Stimulated activated CD8-positive, alpha-beta memory T cell treated with anti-CD3 and anti-CD28 coated beads, Interleukin-4, amount 100 ng/mL, for 1 hour (primary cell): ENCODE measurements around the gene CRADD.

Experiments
- DNase-seq, 2 donors: peaks; one replicate each; pipeline ENCODE4 v3.0.0-alpha.2; 2020; ENCODE audit warnings: low read depth in 2 of 2, low spot score in 1 of 2

CRADD gene

DNA sequence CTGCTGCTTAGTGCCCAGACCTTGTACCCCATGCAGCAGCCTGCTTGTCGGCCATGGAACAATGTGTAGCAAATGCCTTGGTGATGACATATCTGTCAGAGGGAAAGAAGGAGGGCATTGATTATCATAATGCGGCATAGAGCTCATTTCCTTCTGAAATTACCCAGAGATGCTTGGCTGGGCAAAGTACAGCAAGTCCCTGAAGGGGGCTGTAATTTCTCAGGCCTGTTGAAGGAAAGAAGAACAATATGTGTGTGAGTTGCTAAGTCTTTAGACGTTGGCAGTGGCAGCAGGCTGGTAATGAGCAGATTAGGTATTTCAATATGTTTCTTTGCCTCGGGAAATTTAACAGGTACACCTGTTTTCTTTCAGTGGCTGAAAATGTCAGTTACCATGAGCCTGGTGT is 128.6 kb downstream of the CRADD start:
- no peak for DNase-seq

GRCh38 chr12:93807354-93807753 is 130.2 kb downstream of the CRADD start:
- no peak for DNase-seq

DNA sequence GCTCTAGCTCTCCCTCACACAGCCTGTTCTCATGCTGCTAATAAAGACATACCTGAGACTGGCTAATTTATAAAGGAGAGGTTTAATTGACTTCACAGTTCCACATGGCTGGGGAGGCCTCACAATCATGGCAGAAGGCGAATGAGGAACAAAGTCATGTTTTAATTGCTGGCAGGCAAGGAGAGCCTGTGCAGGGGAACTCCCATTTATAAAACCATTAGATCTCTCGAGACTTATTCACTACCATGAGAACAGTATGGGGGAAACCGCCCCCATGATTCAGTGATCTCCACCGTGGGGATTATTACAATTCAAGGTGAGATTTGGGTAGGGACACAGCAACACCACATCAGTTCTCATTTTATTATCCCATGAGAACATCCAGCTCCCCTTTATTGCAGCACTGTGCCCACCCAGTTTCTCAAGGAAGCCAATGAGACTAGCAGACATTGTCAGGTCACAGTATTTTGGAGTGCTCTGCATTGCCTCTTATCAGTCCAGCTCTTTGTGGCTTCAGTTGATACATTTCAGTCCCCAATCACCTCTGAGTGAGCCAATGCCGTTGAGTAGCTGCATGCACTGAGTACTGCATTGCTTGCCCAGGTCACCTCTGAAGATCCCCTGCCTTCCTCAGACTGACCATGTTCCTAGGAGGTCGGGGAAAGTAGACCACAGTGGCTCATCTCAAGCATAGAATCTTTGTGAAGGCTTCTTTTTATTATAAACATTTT is 131.2 kb downstream of the CRADD start:
- no peak for DNase-seq

GRCh38 chr12:93812626-93813025 is 135.5 kb downstream of the CRADD start:
- DNase-seq, result no peak

GRCh38 chr12:93813186-93813585 is 136.0 kb downstream of the CRADD start:
- DNase-seq, result no peak

GRCh38 chr12:93813972-93814821 is 137.0 kb downstream of the CRADD start:
- no peak for DNase-seq

- no peak for DNase-seq
These were observed 141.4 kb downstream of the CRADD start for GRCh38 chr12:93818488-93819049.

GRCh38 chr12:93819050-93819491 is 141.9 kb downstream of the CRADD start:
- DNase-seq, result no peak

- no peak for DNase-seq
These were observed 146.6 kb downstream of the CRADD start for GRCh38 chr12:93823616-93824391.

DNA sequence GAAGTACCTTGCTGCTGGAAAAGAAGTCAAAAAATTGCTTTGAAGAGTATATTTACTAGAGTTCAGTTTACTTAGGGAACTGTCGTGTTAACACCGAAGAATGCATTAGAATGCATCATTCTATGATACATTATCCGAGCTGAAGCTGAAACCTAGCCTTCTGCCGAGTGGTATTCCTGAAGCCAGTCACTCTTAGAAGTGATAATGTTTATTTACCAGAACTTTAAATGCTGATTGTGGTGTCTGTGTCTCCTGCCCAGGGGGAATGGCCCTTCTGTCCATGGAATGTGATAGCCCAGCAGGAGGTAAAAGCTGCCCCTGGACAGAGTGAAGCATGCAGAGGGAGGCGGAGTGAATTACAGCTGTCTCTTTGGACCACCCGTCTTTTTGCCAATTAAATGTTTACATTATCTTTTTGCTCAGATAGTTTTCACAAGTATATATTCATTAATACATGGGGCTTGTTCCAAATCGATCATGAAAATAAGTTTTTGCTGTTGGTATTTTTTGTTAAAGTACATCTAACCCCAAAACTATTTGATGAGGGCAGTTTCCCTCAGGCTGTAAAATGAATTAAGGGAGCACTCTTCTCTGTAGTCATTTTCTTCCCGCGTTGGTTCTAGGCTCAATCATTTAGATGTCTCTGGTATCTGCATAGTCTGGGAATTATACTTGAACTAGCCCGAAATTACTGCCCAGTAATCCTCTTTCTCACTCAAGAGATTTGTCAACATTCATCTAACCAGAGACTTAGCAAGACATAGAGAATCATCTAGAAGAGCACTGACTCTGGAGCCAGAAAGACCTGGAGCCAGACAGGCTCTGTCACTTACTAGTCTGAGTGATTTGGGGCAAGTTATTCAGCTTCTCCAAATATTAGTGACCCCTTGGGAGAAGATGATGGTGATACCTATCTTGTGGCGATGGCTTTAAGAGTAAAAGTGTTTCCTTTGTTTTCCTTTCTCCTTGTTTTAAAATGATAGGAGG is 147.6 kb downstream of the CRADD start:
- no peak for DNase-seq

- no peak for DNase-seq
These were observed 148.3 kb downstream of the CRADD start for GRCh38 chr12:93825501-93825888.

DNA sequence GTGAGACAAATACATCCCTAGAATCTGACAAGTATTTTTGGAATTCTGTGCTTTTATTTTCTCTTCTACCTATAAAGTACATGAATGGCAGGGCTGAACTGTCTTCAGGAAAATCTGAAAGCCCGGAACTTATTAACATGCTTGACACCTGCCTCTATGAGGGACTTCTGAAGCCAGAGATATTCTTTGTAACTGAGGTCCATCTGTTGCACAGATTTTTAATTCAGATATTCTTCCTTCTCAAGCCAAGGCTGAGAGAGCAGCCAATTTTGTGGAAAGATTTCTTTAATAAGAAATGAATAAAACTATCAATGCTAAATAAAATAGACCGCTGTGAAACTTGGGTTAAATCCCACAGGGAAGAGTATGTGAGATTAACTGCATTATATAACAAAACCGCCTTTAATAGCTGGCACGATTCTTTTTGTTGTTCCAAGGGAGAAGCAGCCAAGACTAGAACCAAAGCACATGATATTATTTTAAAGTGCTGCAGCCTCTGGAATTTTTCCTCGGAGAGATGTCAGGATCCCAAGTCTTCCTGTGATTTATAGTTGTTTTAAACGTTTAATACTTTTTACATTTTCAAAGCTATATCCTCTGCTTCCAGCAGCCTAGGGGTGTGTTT is 148.9 kb downstream of the CRADD start:
- DNase-seq, result no peak

GRCh38 chr12:93827179-93827578 is 150.0 kb downstream of the CRADD start:
- DNase-seq, result no peak

DNA sequence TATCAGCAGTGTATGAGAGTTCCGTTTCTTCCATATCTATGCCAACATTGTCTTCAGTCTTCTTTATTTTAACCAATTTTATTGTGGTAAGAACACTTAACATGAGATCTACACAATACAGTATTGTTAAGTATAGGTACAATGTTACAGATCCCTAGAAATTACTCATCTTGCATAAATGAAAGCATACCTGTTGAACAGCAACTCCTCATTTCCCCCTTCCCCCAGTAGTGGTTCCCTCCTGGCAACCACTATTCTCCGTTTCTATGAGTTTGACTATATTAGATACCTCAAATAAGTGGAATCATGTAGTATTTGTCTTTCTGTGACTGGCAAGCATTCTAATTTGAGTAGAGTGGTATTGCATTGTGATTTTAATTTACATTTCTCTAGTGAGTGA is 150.5 kb downstream of the CRADD start:
- DNase-seq, result no peak

DNA sequence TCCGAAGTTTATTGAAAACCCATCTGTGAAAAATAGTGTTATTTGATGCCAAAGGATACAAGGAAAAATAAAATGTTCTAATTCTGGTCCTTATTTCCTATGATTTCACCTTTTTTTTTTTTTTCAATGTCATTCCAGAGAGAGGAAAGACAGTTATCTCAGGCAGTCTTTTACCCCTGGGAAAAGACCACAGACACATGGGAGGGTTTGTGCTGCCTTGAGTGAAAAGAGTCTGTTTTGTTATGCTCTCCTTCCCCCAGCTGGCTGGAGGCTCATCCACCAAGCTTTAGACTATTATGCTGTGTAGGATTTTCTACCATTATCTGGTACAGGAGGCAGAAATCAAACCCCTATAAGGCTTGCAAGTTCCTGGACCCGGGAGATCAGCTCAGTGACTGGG is 151.8 kb downstream of the CRADD start:
- DNase-seq, result no peak

DNA sequence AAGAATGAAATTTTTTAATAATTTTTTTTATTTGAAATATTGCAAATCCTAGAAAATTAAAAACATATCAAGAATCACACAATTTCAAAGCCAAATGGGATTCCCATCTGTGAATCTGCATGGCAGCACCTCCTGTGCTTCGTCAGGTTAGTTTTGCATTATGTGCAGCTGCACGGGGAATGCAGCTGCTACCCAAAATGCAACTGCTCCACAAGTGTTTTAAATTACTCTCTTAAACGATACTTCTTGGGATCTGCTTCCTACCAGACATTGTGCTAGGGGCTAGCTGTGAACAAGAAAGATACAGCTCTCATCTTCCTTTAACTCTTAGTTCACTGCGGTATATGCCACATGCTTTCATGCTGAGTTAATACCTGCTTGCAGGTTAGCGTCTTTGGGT is 154.2 kb downstream of the CRADD start:
- no peak for DNase-seq

DNA sequence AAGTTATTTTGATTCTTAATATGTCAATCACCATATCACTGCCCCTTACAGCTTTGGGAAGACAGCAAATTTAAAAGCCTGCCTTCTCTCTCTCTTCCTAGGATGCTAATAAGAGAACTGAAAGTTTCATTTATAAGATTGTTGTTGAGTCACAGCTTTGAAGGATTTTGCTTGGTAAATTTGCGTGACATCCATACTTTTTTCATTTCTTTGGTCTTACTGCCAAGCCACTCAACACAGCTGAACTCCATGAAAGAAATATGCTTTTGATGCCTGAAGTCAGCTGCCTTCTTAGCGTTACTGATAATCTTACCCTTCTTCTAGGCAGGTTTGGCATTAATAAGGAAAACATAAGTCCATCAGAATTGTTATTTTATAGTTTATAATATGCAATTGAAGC is 155.0 kb downstream of the CRADD start:
- no peak for DNase-seq

- DNase-seq, result no peak
These were observed 156.8 kb downstream of the CRADD start for GRCh38 chr12:93833946-93834345.

DNA sequence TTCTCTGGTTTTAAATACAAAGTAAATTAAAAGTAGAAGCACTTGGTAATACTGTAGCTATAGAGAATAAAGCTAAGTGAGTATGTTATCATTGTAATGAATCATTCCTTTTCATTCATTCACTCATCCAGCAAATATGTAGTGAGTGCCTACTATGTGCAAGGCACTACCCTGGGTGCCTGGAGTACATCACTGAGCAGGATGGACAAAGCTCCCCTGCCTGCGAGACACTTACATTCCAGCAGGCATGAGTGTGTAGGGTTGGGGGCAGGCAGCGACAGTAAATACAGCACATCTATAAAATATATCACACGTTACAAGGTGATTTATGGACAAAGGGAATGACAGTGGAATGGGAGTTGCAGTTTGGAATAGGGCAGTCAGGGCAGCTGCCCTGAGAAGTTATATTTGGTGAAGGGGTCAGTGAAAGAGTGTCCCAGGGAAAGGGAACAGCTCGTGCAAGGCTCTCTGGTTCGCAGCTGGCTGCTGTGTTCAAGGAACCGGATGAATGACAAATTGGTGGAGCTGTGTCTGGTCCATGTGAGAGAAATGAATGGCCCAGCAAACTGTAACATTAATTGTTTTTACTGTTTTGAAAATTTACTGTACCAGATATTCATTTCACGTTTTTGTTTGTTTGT is 159.6 kb downstream of the CRADD start:
- DNase-seq, result no peak
